IMR-90 (cell line): ENCODE results near the gene TMED4. TPM values are rescaled to one million over a fixed set of nuclear protein-coding genes. Genes with fewer than 3 reads are reported as not detected.

Experiments used
- ATAC-seq: fragments of 200-7000 bp; cut with Tn5 transposase; 2 replicates; pipeline ENCODE4 v1.9.1; 2020; ENCODE audit warnings: low read depth, mild to moderate bottlenecking, moderate library complexity
- BruUV-seq: library from RNA; stranded (reverse); fragments of 400-500 nt; replicated peaks from 2 replicates; lab custom pipeline; 2021; lab: Mats Ljungman, UMichigan
- CTCF ChIA-PET: fragments of 300-600 bp; formaldehyde crosslinking; extraction: SDS; loops from one replicate; lab custom pipeline; 2021; ENCODE audit warnings: antibody characterized with exemption; lab: Yijun Ruan, JAX
- POLR2A ChIA-PET: fragments of 300-600 bp; sonication (Branson Sonifier 250); formaldehyde crosslinking; loops from one replicate; lab custom pipeline; 2022; ENCODE audit warnings: antibody characterized with exemption; ENCODE audit not compliant: unreplicated experiment; lab: Charles Lee
- DNase-seq: peaks from one replicate; pipeline ENCODE4 v3.0.0; 2013
- H2AFZ ChIP-seq: replicated peaks from 2 replicates; pipeline ENCODE3; 2013; ENCODE audit warnings: low read length, mild to moderate bottlenecking; ENCODE audit not compliant: poor library complexity
- H2AK5ac ChIP-seq: 2 replicates; pipeline ENCODE4 v1.6.1; 2013; ENCODE audit warnings: low read depth, low read length, inconsistent platforms
- H2AK9ac ChIP-seq: replicated peaks from 2 replicates; pipeline ENCODE3; 2013; ENCODE audit warnings: mild to moderate bottlenecking, low read depth, low read length, moderate library complexity; ENCODE audit not compliant: poor library complexity
- H2BK120ac ChIP-seq: 2 replicates; pipeline ENCODE4 v1.6.1; 2013; ENCODE audit warnings: low read depth, low read length, inconsistent platforms
- H2BK15ac ChIP-seq: 3 replicates; pipeline ENCODE4 v1.6.1; 2013; ENCODE audit warnings: low read depth, low read length, inconsistent platforms
- H2BK20ac ChIP-seq: 2 replicates; pipeline ENCODE4 v1.6.1; 2013; ENCODE audit warnings: low read depth, mild to moderate bottlenecking, inconsistent platforms, low read length, moderate library complexity
- H2BK5ac ChIP-seq: 2 replicates; pipeline ENCODE4 v1.6.1; 2013; ENCODE audit warnings: mild to moderate bottlenecking, low read depth, low read length, inconsistent platforms; ENCODE audit not compliant: poor library complexity, severe bottlenecking
- H3K14ac ChIP-seq: replicated peaks from 2 replicates; pipeline ENCODE4 v1.6.1; 2013; ENCODE audit warnings: low read depth, low read length, inconsistent platforms
- H3K18ac ChIP-seq: 2 replicates; pipeline ENCODE4 v1.6.1; 2013; ENCODE audit warnings: low read depth, low read length, control low read depth
- H3K23ac ChIP-seq: 2 replicates; pipeline ENCODE4 v1.6.1; 2013; ENCODE audit warnings: low read depth, low read length, inconsistent platforms
- H3K27ac ChIP-seq: 2 replicates; pipeline ENCODE4 v1.5.1; 2013; ENCODE audit warnings: mild to moderate bottlenecking, control low read depth, low read length; ENCODE audit not compliant: insufficient read depth
- H3K27me3 ChIP-seq: 2 replicates; pipeline ENCODE4 v1.6.1; 2013; ENCODE audit warnings: low read length; ENCODE audit not compliant: control insufficient read depth, insufficient read depth
- H3K36me3 ChIP-seq: 2 replicates; pipeline ENCODE4 v1.6.1; 2013; ENCODE audit warnings: low read length, mixed read lengths; ENCODE audit not compliant: control insufficient read depth, insufficient read depth
- H3K4ac ChIP-seq: 2 replicates; pipeline ENCODE4 v1.6.1; 2013; ENCODE audit warnings: low read depth, low read length, inconsistent platforms
- H3K4me1 ChIP-seq: 2 replicates; pipeline ENCODE4 v1.6.1; 2013; ENCODE audit warnings: low read length, mixed read lengths; ENCODE audit not compliant: control insufficient read depth, insufficient read depth
- H3K4me2 ChIP-seq: 2 replicates; pipeline ENCODE4 v1.6.1; 2013; ENCODE audit warnings: low read depth, mild to moderate bottlenecking, control low read depth, low read length, moderate library complexity
- H3K4me3 ChIP-seq: 2 replicates; pipeline ENCODE4 v1.5.1; 2013; ENCODE audit warnings: low read depth, mild to moderate bottlenecking, control low read depth, low read length, moderate library complexity; ENCODE audit not compliant: insufficient read depth
- H3K56ac ChIP-seq: 2 replicates; pipeline ENCODE4 v1.6.1; 2013; ENCODE audit warnings: low read length, inconsistent platforms; ENCODE audit not compliant: insufficient read depth; ENCODE audit errors: extremely low read depth
- H3K79me1 ChIP-seq, 2 experiments: 2 replicates each; pipeline ENCODE4 v1.6.1; 2013; ENCODE audit warnings: low read length in 2 of 2, inconsistent platforms in 1 of 2, low read depth in 1 of 2
- H3K9ac ChIP-seq: 2 replicates; pipeline ENCODE4 v1.6.1; 2013; ENCODE audit warnings: low read depth, low read length, control low read depth
- H3K9me1 ChIP-seq: 2 replicates; pipeline ENCODE4 v1.6.1; 2013; ENCODE audit warnings: low read length, inconsistent platforms; ENCODE audit not compliant: insufficient read depth
- H3K9me3 ChIP-seq: 2 replicates; pipeline ENCODE4 v1.6.1; 2013; ENCODE audit warnings: low read length; ENCODE audit not compliant: control insufficient read depth, insufficient read depth
- H4K20me1 ChIP-seq: 2 replicates; pipeline ENCODE4 v1.6.1; 2013; ENCODE audit warnings: low read length, inconsistent platforms; ENCODE audit not compliant: insufficient read depth
- H4K5ac ChIP-seq: 2 replicates; pipeline ENCODE4 v1.6.1; 2013; ENCODE audit warnings: mild to moderate bottlenecking, low read depth, low read length, control low read depth
- H4K8ac ChIP-seq, 2 experiments: 2 replicates each; pipeline ENCODE4 v1.6.1; 2013; ENCODE audit warnings: low read depth in 2 of 2, low read length in 2 of 2, control low read depth in 1 of 2, inconsistent platforms in 1 of 2
- H4K91ac ChIP-seq: 2 replicates; pipeline ENCODE4 v1.6.1; 2013; ENCODE audit warnings: low read depth, low read length, inconsistent platforms; ENCODE audit not compliant: insufficient read depth
- CEBPB ChIP-seq: IDR thresholded peaks from 2 replicates; pipeline ENCODE4 v1.6.1; 2012; ENCODE audit warnings: low read depth, low read length, improper control_type of control experiment
- CHD1 ChIP-seq: IDR thresholded peaks from 2 replicates; pipeline ENCODE4 v1.6.1; 2012; ENCODE audit warnings: low read depth, low read length, improper control_type of control experiment
- FOS ChIP-seq: fragments of 150-350 bp; IDR thresholded peaks from 2 replicates; pipeline ENCODE4 v1.6.1; 2016; ENCODE audit warnings: low read depth, low read length
- MAFK ChIP-seq: IDR thresholded peaks from 2 replicates; pipeline ENCODE4 v1.6.1; 2012; ENCODE audit warnings: low read depth, low read length, improper control_type of control experiment
- MXI1 ChIP-seq: IDR thresholded peaks from 2 replicates; pipeline ENCODE4 v1.6.1; 2012; ENCODE audit warnings: low read depth, mild to moderate bottlenecking, low read length, moderate library complexity, borderline replicate concordance
- POLR2A ChIP-seq: IDR thresholded peaks from 2 replicates; pipeline ENCODE4 v1.6.1; 2012; ENCODE audit warnings: mild to moderate bottlenecking, low read depth, low read length
- WGBS, 2 experiments: methylation state at CpG; one replicate each; pipeline versions ENCODE4 v1.1.5 to v1.1.7; 2013; ENCODE audit warnings: missing lambda C conversion rate in 2 of 2; ENCODE audit not compliant: insufficient read length in 1 of 2; ENCODE audit errors: extremely low coverage in 2 of 2; 5-methylcytosine and 5-hydroxymethylcytosine counted together
- dilution Hi-C: fragments of 300-500 bp; cut with HindIII; formaldehyde crosslinking; loops from one replicate; pipeline ENCODE4 v1.14.3; 2018; ENCODE audit warnings: low sequenced_read_pairs; ENCODE audit not compliant: unreplicated experiment
- in situ Hi-C: fragments of 300-500 bp; cut with MboI; formaldehyde crosslinking; loops from 3 replicates; pipeline ENCODE4 v1.14.3; 2019; ENCODE audit warnings: low sequenced_read_pairs, inconsistent platforms, mixed read lengths
- intact Hi-C: fragments of 100-400 bp; cut with micrococcal nuclease; formaldehyde crosslinking; loops from 2 replicates; pipeline ENCODE4 v1.10.0; 2022
- polyA plus RNA-seq, 3 experiments: library from polyadenylated mRNA; depleted of rRNA; stranded (reverse); fragments of >200 nt; gene quantifications; 2 replicates each; pipeline ENCODE4 v1.2.3, GENCODE V29; 2012; ENCODE audit warnings: low replicate concordance in 1 of 3
- total RNA-seq: library from RNA; depleted of rRNA; stranded (reverse); fragments of >200 nt; gene quantifications from 2 replicates; pipeline ENCODE4 v1.2.3, GENCODE V29; 2012
- TF ChIP-seq, protein P1 (sequence below): conservative IDR thresholded peaks from 2 replicates; pipeline ENCODE4 v1.5.1; 2012; ENCODE audit warnings: mild to moderate bottlenecking, low read depth, low read length, improper control_type of control experiment

Gene TMED4
- total and polyA plus RNA-seq, 2 of the 4 experiments (the other 2 are of a cell fraction), result 58.6 to 92.7 TPM

DNA sequence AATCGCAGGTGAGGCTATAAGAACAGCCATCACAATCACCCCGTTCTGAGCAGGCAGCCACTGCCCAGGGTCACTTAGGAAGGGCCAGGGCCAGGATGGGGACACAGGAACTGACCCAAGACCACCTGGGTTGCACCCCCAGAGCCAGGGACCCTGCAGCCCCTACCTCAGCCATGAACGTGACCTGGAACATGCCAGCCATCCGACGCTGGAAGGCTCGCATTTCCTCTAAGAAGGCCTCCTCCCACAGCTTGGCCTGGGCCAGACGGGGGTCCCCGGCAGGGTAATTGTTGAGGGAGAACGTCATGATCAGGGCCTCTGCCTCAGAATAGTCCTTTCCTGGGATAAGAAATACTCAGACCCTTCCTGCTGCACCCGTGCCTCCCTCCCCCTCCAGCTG is 45.9 kb downstream of the TMED4 start:
- 60% methylated on average over 1 of the region's 10 CpGs; no CpG with 5 or more reads in 1 of the 2 experiments for WGBS, 2 experiments
- CTCF ChIA-PET, result no interaction called here
- in situ Hi-C loops, result no loop called here

More for the DNA sequence above, 45.9 kb downstream of the TMED4 start:
- dilution Hi-C loops (no loop called here), intact Hi-C loops (no loop called here)
- Histone ChIP-seq H3K4me2 (no peak overlapping the region), H3K18ac (no peak overlapping the region), H4K5ac (no peak overlapping the region), H3K23ac (no peak overlapping the region), H4K20me1 (no peaks in the 10 kb centered on the region), H2AFZ (no peak overlapping the region), H2BK5ac (no peak overlapping the region), H2AK9ac (no peak overlapping the region), H4K91ac (no peak overlapping the region), H2AK5ac (no peak overlapping the region), H2BK20ac (no peak overlapping the region), H3K79me1 (no peaks in the 10 kb centered on the region), H2BK15ac (no peak overlapping the region), H3K27ac (no peak overlapping the region), H2BK120ac (no peak overlapping the region), H3K9me1 (peaks cover 19% of the 10 kb centered on the region), H4K8ac (no peak overlapping the region), H3K14ac (no peak overlapping the region), H3K9ac (no peak overlapping the region), H3K4me3 (no peak overlapping the region), H3K27me3 (no peaks in the 10 kb centered on the region), H3K4me1 (peaks cover 16% of the 10 kb centered on the region), H3K56ac (no peak overlapping the region), H3K9me3 (no peaks in the 10 kb centered on the region), H3K36me3 (no peaks in the 10 kb centered on the region), H3K4ac (no peak overlapping the region)
- DNase-seq (no peak), ATAC-seq (no peak)
- no peak for TF ChIP-seq MAFK
- no peak for TF ChIP-seq CEBPB
- no peak for TF ChIP-seq MXI1
- TF ChIP-seq POLR2A, result no peak
- TF ChIP-seq, protein P1, sequence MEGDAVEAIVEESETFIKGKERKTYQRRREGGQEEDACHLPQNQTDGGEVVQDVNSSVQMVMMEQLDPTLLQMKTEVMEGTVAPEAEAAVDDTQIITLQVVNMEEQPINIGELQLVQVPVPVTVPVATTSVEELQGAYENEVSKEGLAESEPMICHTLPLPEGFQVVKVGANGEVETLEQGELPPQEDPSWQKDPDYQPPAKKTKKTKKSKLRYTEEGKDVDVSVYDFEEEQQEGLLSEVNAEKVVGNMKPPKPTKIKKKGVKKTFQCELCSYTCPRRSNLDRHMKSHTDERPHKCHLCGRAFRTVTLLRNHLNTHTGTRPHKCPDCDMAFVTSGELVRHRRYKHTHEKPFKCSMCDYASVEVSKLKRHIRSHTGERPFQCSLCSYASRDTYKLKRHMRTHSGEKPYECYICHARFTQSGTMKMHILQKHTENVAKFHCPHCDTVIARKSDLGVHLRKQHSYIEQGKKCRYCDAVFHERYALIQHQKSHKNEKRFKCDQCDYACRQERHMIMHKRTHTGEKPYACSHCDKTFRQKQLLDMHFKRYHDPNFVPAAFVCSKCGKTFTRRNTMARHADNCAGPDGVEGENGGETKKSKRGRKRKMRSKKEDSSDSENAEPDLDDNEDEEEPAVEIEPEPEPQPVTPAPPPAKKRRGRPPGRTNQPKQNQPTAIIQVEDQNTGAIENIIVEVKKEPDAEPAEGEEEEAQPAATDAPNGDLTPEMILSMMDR, result no peak
- TF ChIP-seq FOS, result no peak
- TF ChIP-seq CHD1, result no peak
- BruUV-seq, result no TSS peak
- POLR2A ChIA-PET, result no interaction called here
